HG02623 (cell line): ENCODE results near the gene KCNIP1.

ENCODE experiments used
- ATAC-seq: cut with Tn5 transposase; IDR thresholded peaks from one replicate; pipeline ENCODE4 v1.9.1; 2021; ENCODE audit warnings: moderate library complexity; ENCODE audit not compliant: unreplicated experiment

The KCNIP1 gene

GRCh38 chr5:170625221-170626165 lies 121.7 kb downstream of the KCNIP1 start:
- ATAC-seq = no peak

DNA sequence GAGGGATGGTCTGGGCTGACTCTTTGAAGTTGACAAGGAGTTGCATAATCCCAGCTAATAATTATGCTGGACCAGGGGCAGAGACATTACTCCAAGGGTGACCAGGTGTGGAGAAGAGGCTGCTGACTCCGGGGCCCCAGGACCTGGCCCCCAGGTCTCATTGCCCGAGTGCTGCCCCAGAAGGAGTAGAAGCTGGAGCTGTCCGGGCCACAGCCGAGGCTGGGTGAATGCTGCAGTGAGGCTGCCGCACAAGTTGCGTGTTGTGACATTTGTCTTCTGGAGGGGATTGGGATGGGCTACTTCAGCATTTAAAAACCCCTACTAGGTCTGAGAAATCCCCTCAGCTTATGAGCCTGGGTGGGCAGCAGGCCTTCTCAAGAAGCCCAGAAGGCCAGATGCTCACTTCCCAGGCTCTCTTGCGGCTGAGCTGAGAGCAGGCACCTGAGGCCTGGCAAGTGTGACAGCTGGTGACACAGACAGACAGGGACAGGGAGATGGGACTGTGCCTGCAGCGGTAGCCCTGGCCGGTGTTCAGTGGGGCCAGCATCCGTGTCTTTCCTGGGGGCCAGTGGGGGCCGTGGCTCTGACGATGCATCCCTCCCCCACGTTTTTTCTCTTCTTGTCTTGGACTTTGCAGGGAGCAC lies 122.8 kb downstream of the KCNIP1 start:
- ATAC-seq = no peak

DNA sequence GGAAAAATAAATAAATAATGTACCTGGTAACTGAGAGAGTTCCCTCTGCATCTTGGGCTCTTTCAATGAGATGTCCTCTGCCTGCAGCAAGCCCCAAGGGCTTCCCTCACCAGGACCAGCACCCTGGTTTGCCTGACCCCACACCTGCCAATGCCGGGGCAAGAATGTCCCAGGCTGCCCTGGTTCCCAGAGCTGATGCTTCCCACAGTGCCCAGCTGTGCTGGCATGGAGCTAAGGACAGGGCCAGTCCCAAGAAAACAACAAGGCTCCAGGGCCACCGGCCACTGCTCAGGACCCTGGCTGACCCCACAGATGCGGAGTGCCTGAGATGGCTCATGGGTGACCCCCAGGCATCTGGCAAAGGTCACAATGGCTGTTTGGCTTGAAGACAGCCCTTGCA lies 123.5 kb downstream of the KCNIP1 start:
- ATAC-seq = no peak

DNA sequence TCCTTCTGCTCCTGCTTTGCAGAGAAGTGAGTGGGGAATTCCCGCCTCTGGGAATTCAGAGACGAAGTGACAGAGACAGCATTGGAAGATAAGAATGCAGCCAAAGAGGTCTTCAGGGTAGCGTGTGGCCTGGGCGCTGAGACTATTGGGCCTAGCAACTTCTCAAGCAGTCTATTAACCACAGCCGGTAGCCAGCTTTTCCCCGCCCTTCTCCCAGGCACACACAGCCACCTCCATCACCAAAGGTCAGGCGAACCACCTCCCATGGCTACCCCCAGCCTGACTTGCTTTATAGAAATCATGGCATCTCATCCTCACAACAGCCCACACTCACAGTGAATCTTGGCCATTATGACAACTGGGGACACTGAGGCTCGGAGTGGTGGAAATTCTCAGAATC lies 124.2 kb downstream of the KCNIP1 start:
- ATAC-seq = no peak

DNA sequence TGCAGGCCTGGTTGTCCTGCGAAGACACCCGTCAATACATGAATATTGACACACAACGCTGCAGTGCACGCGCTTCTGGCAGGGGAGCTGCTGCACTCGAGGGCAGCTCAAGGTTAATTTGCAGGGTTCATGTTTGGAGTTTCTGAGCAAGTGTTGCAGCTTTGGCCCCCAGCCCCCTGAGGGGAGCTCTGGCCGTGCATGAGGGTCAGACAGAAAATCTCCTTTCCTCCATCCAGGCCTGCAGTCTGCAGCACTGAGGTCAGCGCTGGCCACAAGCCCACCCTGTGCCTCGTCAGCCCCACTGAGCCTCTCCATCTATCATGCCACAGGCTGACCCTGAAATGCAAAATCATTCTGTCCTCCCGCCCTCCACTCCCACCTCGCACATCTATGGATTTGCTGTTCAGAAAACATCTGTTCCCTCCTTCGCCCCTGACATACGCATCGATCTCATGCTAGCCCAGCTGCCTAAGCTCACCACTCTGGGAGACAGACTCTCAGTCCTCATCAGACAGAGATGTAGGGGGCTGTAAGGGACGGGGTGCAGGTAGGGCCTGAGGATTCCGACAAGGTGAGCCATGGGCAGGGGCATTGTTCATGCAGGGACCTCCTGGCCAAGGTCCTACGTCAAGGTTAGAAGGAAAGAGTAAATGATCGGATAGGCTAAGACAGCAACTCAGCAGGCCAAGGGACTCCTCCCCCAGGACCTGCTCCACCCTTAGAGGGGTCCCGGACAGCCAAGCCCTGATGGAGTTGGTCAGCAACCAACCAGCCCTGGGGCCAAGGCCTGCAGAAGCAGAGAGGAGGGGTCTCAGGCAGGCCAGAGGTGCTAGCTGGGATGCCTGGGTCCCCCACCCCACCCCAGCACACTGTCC lies 125.1 kb downstream of the KCNIP1 start:
- no peak for ATAC-seq

DNA sequence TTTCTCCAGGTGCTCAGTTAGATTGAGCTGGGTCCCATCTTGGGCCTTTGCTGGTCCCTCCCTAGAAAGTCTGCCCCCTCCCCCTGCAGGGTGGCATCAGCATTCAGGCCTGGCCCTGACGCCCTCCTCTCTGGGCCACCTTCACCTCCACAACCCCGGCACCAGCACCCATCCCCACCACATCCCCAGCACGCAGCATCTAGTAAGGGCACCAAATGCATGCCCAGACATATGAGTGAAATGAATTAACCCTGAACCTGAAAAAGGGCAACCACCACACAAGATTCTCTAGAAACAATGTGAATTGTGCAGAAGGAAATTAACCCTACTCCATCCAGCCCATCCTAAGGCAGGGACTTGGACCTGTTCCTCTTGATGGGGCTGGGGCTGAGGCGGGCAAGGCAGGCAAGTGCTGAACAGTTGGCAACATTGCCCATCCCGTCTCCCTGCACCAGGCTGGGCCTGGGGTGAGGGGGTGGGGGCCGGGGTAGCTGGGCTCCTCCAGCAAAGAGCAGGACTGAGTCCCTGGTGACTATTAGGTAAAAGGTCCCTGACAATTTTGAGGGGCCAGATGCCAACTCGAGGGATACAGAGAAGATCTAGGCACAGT lies 125.9 kb downstream of the KCNIP1 start:
- ATAC-seq = no peak

DNA sequence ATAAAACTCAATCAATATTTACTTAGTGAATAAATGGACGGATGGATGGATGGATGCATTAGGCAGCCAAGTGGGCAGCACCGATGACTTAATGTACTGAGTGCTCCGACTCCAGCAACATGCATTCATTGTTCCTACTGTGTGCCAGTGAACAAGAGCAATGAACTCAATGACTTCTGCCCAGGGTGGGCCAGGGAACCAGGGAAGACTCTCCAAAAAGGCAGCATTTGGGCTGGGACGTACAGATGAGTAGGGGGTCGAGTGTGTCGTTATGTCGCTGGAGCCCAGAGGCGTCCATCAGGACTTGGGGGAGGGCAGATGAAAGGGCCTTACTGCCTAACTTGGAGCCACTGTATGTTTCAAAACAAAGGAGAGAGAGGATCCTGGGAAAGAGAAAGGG lies 126.4 kb downstream of the KCNIP1 start:
- ATAC-seq = no peak

- ATAC-seq = no peak
Measured at GRCh38 chr5:170630711-170631141, 126.9 kb downstream of the KCNIP1 start.

GRCh38 chr5:170631466-170632195 lies 127.8 kb downstream of the KCNIP1 start:
- ATAC-seq = no peak

GRCh38 chr5:170632266-170632984 lies 128.6 kb downstream of the KCNIP1 start:
- no peak for ATAC-seq

GRCh38 chr5:170632985-170633234 lies 129.1 kb downstream of the KCNIP1 start:
- no peak for ATAC-seq

GRCh38 chr5:170633235-170634081 lies 129.6 kb downstream of the KCNIP1 start:
- no peak for ATAC-seq

DNA sequence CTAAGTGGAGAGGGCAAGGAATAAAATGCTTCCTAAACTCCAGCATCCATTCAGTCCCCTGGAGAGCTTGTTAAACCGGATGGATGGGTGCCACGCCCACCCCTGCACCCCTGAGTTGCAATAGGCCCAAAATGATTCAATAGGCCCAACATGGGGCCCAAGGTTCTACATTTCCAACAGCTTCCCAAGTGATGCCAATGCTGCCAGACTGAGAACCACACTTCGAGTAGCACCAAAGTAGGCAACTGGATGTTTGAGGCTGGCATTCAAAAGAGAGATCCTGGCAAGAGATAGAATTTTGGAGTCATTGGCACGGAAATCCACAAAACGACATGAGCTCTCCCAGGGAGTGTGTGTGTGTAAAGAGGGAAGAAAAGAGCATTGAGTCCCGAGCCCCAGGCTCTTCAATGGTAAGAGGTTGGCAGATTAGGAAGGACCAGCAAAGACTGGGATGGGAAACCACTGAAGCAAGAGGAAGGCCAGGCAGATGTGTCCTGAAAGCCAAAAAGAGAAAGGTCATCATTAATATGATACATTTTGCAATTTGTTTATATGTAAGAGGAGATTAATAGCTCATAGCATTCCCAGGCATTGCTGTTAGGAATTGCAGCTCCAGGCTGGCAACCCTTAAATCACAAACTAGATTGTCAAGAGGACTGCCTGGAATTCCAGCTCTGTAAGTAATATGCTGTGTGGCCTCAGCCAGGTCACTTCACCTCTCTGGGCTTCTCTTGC lies 130.6 kb downstream of the KCNIP1 start:
- ATAC-seq = no peak

- ATAC-seq = no peak
Measured at GRCh38 chr5:170635706-170636105, 131.9 kb downstream of the KCNIP1 start.

DNA sequence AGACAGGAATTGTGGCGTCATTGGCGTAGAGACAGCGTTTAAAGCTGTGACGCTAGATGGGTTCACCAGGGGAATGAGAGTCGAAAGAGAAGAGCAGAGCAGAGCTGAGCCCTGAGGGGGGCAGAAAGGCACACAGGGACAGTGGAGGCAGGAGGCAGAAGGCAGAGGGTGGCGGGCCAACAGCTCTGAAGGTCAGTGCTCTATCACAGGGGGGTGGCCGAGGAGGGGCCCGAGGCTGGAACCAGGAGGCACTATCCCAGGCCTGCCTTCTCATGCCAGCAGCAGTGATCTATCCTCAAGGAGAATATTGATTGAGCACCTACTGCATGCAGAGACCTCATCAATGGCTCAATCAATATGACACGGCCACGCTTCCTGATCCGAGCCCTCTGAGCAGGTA lies 132.4 kb downstream of the KCNIP1 start:
- ATAC-seq = no peak

DNA sequence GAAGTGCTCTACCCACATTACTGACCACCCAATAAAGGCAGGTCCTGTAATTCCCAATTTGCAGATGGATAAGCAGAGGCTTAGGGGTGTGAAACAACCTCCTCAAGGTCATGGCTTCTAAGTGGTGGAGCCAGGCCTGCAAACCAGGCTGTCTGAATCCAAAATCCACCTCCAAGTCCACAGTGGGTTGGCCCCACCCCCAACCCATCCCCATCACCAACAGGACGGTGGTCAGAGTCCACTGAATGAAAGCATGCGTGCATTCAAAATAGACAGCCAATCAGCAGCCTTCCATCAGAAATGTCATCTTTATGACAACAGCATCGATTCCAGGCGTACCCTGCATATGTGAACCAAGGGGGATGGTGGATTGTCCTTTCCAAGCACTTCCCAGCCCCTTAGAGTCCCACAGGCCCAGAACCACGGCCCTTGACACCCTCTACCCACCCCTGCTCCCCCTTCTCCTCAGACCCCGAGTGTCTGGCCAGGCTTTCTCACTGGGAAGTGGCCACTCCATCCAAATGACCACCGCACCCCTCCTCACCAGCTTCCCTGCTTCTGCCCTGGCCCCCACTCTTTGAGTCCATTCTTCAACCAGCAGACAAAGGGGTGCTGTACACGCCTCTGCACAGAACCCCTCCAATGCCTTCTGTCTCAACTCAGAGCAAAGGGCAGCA lies 133.1 kb downstream of the KCNIP1 start:
- ATAC-seq = no peak

DNA sequence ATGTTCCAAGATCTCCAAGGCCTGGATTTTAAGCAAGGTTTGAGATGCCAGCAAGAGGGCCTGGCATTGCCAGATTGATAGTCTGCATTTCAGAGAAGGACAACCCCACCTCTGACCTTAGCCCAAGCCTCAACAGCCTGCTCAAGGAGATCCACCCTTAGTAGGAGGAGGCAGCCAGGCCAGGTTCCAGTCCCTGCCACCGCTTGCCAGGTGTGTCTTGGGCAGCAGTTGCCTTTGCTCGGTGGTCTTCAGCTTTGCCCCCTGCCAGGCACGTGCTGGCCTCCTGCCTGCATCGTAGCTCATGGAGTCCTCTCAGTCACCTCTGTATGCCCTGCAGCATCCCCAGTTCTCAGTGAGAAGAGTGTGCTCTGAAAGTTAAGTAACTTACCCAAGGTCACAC lies 134.2 kb downstream of the KCNIP1 start:
- no peak for ATAC-seq
